Measurements from ENCODE around the gene WFIKKN1. TPM values are rescaled to one million over a fixed set of nuclear protein-coding genes. Genes with fewer than 3 reads are reported as not detected.
A peak's percentile ranks its signal among the peaks of the same experiment; 100 is the strongest.
"Not testable (repeated sequence)": the region's sequence is repeated elsewhere in the genome, so short reads cannot be mapped to it uniquely, and the experiment has no call there.

Gene WFIKKN1
- total and polyA plus RNA-seq, 2 donors from 2014 or later = 0.69 to 1.8 TPM

DNA sequence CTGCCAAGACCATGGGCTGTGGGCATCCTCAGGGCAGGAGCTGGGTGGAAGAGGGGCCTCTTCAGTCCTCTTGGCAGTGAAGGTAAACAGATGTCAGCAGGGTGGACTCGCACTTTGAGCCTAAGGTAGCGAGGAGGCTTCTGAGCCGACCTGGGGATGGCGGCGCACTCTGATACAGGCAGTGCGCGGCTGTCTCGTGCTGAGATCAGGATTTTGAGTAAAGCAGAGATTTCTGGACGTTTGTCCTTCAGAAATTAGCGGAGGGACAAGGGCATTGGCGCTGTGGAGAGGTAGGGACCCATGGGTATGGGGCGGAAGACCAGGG lies 34.1 kb upstream of the WFIKKN1 start:
- Histone ChIP-seq H3K36me3 (ENCODE audit: control insufficient read depth in 2 of 3, insufficient read depth in 3 of 3, low read length in 3 of 3) (peaks cover 0 to 5% (median 2%) of the 10 kb centered on the region in 3 donors), H3K9me3 (ENCODE audit: control insufficient read depth in 2 of 3, insufficient read depth in 1 of 3, low read length in 3 of 3) (no peaks in the 10 kb centered on the region), H3K4me1 (ENCODE audit: control insufficient read depth in 2 of 3, insufficient read depth in 2 of 3, low read depth in 1 of 3, low read length in 3 of 3) (peaks cover 0 to 36% (median 24%) of the 10 kb centered on the region in 3 donors), H3K27ac (ENCODE audit: low read depth in 2 of 2, low read length in 2 of 2) (no peak overlapping the region), H3K4me3 (ENCODE audit: low read length in 3 of 3) (no peak overlapping the region), H3K27me3 (ENCODE audit: control insufficient read depth, insufficient read depth, low read length) (no peaks in the 10 kb centered on the region), H3K9ac (ENCODE audit: low read length in 3 of 3) (no peak overlapping the region)
- intact Hi-C loops (cut with DNase I) = no loop called here
- FAIRE-seq = no peak
- DNase-seq = no peak
- TF ChIP-seq, protein P1, sequence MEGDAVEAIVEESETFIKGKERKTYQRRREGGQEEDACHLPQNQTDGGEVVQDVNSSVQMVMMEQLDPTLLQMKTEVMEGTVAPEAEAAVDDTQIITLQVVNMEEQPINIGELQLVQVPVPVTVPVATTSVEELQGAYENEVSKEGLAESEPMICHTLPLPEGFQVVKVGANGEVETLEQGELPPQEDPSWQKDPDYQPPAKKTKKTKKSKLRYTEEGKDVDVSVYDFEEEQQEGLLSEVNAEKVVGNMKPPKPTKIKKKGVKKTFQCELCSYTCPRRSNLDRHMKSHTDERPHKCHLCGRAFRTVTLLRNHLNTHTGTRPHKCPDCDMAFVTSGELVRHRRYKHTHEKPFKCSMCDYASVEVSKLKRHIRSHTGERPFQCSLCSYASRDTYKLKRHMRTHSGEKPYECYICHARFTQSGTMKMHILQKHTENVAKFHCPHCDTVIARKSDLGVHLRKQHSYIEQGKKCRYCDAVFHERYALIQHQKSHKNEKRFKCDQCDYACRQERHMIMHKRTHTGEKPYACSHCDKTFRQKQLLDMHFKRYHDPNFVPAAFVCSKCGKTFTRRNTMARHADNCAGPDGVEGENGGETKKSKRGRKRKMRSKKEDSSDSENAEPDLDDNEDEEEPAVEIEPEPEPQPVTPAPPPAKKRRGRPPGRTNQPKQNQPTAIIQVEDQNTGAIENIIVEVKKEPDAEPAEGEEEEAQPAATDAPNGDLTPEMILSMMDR (IDR thresholded peaks at IDR 0.05; ENCODE audit: borderline replicate concordance, extremely low read depth, insufficient read depth) = no peak

DNA sequence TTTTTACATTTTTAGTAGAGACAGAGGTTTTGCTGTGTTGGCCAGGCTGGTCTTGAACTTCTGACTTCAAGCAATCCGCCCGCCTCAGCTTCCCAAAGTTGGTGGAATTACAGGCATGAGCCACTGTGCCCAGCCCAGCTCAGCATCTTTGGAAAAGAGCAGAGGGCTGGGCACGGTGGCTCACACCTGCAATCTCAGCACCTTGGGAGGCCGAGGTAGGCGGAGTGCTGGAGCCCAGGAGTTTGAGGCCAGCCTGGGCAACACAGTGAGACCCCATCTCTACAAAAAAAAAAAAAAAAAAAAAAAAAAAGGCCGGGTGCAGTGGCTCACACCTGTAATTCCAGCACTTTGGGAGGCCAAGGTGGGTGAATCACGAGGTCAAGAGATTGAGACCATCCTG lies 33.1 kb upstream of the WFIKKN1 start:
- H3K4me3 ChIP-seq (ENCODE audit: low read length in 3 of 3); H3K36me3 ChIP-seq (ENCODE audit: control insufficient read depth in 2 of 3, insufficient read depth in 3 of 3, low read length in 3 of 3); intact Hi-C loops (cut with DNase I); DNase-seq; H3K9ac ChIP-seq (ENCODE audit: low read length in 3 of 3); H3K27ac ChIP-seq (ENCODE audit: low read depth in 2 of 2, low read length in 2 of 2); H3K9me3 ChIP-seq (ENCODE audit: control insufficient read depth in 2 of 3, insufficient read depth in 1 of 3, low read length in 3 of 3); FAIRE-seq; H3K27me3 ChIP-seq (ENCODE audit: control insufficient read depth, insufficient read depth, low read length): not testable (repeated sequence)
- peaks cover 0 to 27% (median 14%) of the 10 kb centered on the region in 3 donors for H3K4me1 ChIP-seq (ENCODE audit: control insufficient read depth in 2 of 3, insufficient read depth in 2 of 3, low read depth in 1 of 3, low read length in 3 of 3)

DNA sequence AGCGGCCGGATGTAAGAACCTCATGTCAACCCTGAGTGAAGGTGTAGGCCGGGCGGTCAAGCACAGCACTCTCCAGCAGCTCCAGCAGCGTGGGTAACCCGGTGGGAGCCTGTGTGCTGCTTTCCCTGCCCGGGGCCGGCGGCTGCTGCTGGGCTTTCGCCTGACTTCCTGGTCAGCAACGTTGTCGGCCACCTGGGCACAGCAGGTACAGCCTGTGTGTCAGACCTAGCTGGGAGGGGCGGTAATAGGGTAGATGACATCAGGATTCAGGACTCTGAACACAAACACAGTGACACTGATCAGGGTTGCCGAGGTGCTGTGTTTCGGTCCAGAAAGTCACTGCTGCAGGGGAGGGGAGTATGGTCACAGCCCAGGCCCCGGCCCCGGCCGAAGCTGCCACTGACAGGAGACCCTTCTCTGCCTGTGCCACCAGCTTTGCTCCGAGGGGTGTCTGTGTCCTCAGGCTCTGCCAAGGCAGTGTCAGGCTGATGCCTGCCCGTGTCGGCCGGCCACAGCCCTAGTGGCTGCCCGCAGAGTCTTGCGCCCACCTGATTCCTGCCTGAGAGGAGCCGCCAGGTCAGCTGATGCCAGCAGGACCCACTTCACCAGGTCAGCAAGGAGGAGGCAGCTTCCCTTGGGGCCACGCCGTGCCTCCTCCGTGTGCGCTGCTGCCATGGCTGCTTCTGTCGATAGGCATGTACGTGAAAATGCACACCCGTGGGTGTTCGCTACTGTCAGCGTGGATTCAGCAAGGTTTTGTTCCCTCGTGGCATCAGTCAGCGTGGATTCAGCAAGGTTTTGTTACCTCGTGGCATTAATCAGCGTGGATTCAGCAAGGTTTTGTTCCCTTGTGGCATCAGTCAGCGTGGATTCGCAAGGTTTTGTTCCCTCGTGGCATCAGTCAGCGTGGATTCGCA lies 31.7 kb upstream of the WFIKKN1 start:
- DNase-seq = peak in 2 of 5 donors; percentile 22 to 82
- intact Hi-C loops (cut with DNase I) = no loop called here
- no peak overlapping the region for H3K27ac ChIP-seq (ENCODE audit: low read depth in 2 of 2, low read length in 2 of 2)
- H3K9ac ChIP-seq (ENCODE audit: low read length in 3 of 3) = no peak overlapping the region
- no peak for FAIRE-seq
- peaks cover 0 to 15% (median 4%) of the 10 kb centered on the region in 3 donors for H3K4me1 ChIP-seq (ENCODE audit: control insufficient read depth in 2 of 3, insufficient read depth in 2 of 3, low read depth in 1 of 3, low read length in 3 of 3)
- H3K36me3 ChIP-seq (ENCODE audit: control insufficient read depth in 2 of 3, insufficient read depth in 3 of 3, low read length in 3 of 3) = peaks cover 0 to 5% (median 2%) of the 10 kb centered on the region in 3 donors
- H3K9me3 ChIP-seq (ENCODE audit: control insufficient read depth in 2 of 3, insufficient read depth in 1 of 3, low read length in 3 of 3) = no peaks in the 10 kb centered on the region
- H3K27me3 ChIP-seq (ENCODE audit: control insufficient read depth, insufficient read depth, low read length) = no peaks in the 10 kb centered on the region
- H3K4me3 ChIP-seq (ENCODE audit: low read length in 3 of 3) = no peak overlapping the region
- TF ChIP-seq, protein P1 (IDR thresholded peaks at IDR 0.05; ENCODE audit: borderline replicate concordance, extremely low read depth, insufficient read depth) = no peak

DNA sequence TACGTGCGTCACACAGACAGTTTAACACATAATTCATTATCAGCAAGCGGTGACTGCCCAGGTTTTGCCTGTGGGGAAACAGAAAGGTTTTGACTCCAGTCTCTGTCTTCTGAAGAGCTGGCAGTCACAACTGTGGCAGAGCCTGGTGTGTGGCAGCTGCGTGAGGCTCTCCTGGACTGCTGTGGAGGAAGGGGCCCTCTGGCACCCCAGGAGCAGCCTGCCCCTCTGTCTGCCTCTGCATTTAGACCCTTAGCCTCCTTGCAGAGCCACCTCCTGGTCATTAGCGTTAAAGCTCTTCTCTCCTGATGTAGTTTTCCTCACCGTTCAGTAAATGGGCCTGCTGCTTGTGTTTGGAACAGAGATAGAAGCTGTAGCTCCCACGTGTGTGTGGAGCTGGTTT lies 30.0 kb upstream of the WFIKKN1 start:
- peaks cover 0 to 4% (median 0%) of the 10 kb centered on the region in 3 donors for H3K9me3 ChIP-seq (ENCODE audit: control insufficient read depth in 2 of 3, insufficient read depth in 1 of 3, low read length in 3 of 3)
- TF ChIP-seq, protein P1 (IDR thresholded peaks at IDR 0.05; ENCODE audit: borderline replicate concordance, extremely low read depth, insufficient read depth) = peak; percentile 20
- no peak overlapping the region for H3K9ac ChIP-seq (ENCODE audit: low read length in 3 of 3)
- no peak overlapping the region for H3K4me3 ChIP-seq (ENCODE audit: low read length in 3 of 3)
- FAIRE-seq = no peak
- intact Hi-C loops (cut with DNase I) = no loop called here
- H3K27ac ChIP-seq (ENCODE audit: low read depth in 2 of 2, low read length in 2 of 2) = no peak overlapping the region
- H3K4me1 ChIP-seq (ENCODE audit: control insufficient read depth in 2 of 3, insufficient read depth in 2 of 3, low read depth in 1 of 3, low read length in 3 of 3) = peaks cover 0 to 6% (median 0%) of the 10 kb centered on the region in 3 donors
- H3K36me3 ChIP-seq (ENCODE audit: control insufficient read depth in 2 of 3, insufficient read depth in 3 of 3, low read length in 3 of 3) = peaks cover 0 to 5% (median 2%) of the 10 kb centered on the region in 3 donors
- DNase-seq = peak in 1 of 5 donors; percentile 26
- no peaks in the 10 kb centered on the region for H3K27me3 ChIP-seq (ENCODE audit: control insufficient read depth, insufficient read depth, low read length)

Measured in kidney (tissue), 14 donors.